GM18507 (cell line): ENCODE data around the gene EFEMP2.
"Not testable (repeated sequence)": the region's sequence is repeated elsewhere in the genome, so short reads cannot be mapped to it uniquely, and the experiment has no call there.

ENCODE experiments used
- DNase-seq: peaks from one replicate; pipeline ENCODE4 v3.0.0; 2011; ENCODE audit warnings: low read depth; ENCODE audit not compliant: insufficient read length; ENCODE audit errors: extremely low spot score
- FAIRE-seq: peaks from 2 replicates; lab custom pipeline; 2011; peaks lifted over from hg19 to GRCh38; lab: Jason Lieb, UNC

EFEMP2 gene

GRCh38 chr11:65903068-65903481, 30.5 kb upstream of the EFEMP2 start:
- FAIRE-seq: no peak
- DNase-seq: no peak

GRCh38 chr11:65900899-65901180, 28.2 kb upstream of the EFEMP2 start:
- no peak for DNase-seq
- no peak for FAIRE-seq

GRCh38 chr11:65900125-65900898, 27.7 kb upstream of the EFEMP2 start, which contains the start of gene FOSL1:
Gene FOSL1 (minus strand): TSS chr11:65900388. CDS start chr11:65900339, 49 bp downstream.
- DNase-seq (no peak), FAIRE-seq (peak; percentile 53)

GRCh38 chr11:65899356-65900124, 26.9 kb upstream of the EFEMP2 start:
- FAIRE-seq: no peak
- no peak for DNase-seq

GRCh38 chr11:65898656-65899355, 26.2 kb upstream of the EFEMP2 start:
- no peak for FAIRE-seq
- no peak for DNase-seq

GRCh38 chr11:65897020-65897471, 24.4 kb upstream of the EFEMP2 start:
- no peak for FAIRE-seq
- DNase-seq: no peak

- DNase-seq (no peak), FAIRE-seq (no peak)
Observed at GRCh38 chr11:65896034-65896999, 23.7 kb upstream of the EFEMP2 start.

GRCh38 chr11:65895482-65895981, 22.9 kb upstream of the EFEMP2 start:
- DNase-seq (no peak), FAIRE-seq (no peak)

- peak; percentile 71 for FAIRE-seq
Observed at GRCh38 chr11:65894034-65894591, 21.5 kb upstream of the EFEMP2 start.

GRCh38 chr11:65892661-65893317, 20.2 kb upstream of the EFEMP2 start:
- no peak for FAIRE-seq

More at GRCh38 chr11:65894034-65894591, 21.5 kb upstream of the EFEMP2 start:
- no peak for DNase-seq

GRCh38 chr11:65892137-65892540, 19.5 kb upstream of the EFEMP2 start:
- not testable (repeated sequence) for DNase-seq, FAIRE-seq

More at GRCh38 chr11:65892661-65893317, 20.2 kb upstream of the EFEMP2 start:
- DNase-seq: no peak

GRCh38 chr11:65891219-65892136, 18.9 kb upstream of the EFEMP2 start:
- FAIRE-seq (no peak), DNase-seq (no peak)

GRCh38 chr11:65890324-65891218, 18.0 kb upstream of the EFEMP2 start, which contains the start of gene CCDC85B:
Gene CCDC85B (plus strand): TSS chr11:65890673. CDS start chr11:65890784, 111 bp downstream.
- peak; percentile 87 for FAIRE-seq
- DNase-seq: peak; percentile 84

- peak; percentile 86 for FAIRE-seq
Observed at GRCh38 chr11:65888163-65888814, 15.7 kb upstream of the EFEMP2 start, which contains the start of gene FIBP. Gene FIBP (minus strand): TSS chr11:65888471. CDS start chr11:65888418, 53 bp downstream.

GRCh38 chr11:65887723-65888162, 15.1 kb upstream of the EFEMP2 start:
- FAIRE-seq (no peak), DNase-seq (no peak)

More at GRCh38 chr11:65888163-65888814, 15.7 kb upstream of the EFEMP2 start, which contains the start of gene FIBP:
- peak; percentile 95 for DNase-seq
